AML-193 (cell line): ENCODE measurements around the gene RYR2.

ENCODE experiments used
- DNase-seq, 2 experiments: peaks; one replicate each; lab custom pipeline; 2025; lab: John Stamatoyannopoulos, UW

The RYR2 gene

DNA sequence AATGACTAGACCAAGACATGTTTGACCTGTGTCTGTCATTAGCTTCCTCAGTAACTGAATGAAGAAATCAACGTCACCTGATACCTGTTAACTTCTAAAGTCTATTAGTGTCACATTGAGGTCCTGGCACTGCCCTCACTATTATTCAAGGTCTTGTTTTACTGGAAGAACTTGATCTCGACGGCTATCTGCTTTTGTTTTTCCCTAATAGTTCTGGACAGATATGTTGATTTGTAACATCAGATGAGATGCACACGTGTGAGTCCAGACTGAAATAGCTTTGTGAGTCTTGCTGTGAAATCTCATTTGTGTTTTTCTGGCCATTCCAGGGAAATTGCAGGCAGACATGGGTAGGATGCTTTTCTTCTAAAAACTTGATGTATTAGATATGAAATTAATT is 159.2 kb downstream of the RYR2 start:
- no peak for DNase-seq

DNA sequence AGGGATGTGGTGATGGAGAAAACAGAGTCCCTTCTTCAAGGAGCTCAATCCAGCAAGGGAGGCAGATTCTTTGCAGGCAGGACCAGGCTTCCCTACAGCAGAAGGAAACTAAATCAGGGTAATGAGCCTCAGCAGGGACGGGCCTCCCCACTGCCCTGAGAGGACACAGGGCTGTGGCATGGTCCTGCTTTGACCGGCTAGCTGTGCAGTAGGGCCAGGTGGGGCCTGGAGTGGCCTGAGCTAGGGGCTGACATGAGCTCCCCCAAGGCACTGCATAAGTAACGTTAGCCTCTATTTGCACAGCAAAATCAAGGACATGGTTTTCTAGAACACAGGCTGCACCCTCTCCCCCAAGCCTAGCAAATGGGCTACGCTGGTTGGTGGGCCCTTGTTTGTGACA is 162.9 kb downstream of the RYR2 start:
- no peak for DNase-seq

DNA sequence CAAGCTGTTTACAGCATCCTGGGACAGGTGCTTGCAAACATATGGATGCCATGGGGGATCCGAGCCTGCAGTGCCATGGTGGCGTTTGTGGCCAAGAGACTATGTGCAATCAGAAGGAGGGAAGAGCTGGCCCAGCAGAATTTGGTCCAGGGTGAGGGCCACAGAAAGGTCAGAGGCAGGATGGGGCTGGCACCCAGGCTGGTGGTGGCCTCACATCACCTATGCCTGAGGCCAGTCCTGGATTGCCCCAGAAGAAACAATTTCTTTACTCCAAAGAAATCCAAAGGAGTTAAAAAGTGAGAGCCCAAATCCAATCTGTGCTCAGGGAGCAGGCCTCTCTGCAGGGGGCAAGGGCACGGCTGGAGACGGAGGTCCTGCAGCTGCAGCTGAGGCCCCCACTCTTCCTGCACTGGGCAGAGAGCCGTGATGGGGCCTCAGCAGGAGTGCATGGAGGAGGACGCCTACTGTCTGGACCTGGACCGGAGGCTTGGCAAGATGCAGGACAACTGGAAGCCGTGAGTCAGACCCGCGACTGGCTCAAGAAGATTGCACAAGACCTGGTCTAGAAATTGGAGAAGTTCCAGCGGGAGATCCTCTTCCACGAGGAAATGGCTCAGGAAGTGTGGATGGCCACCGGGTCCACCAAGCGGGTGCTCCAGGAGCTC is 163.5 kb downstream of the RYR2 start:
- DNase-seq: no peak

DNA sequence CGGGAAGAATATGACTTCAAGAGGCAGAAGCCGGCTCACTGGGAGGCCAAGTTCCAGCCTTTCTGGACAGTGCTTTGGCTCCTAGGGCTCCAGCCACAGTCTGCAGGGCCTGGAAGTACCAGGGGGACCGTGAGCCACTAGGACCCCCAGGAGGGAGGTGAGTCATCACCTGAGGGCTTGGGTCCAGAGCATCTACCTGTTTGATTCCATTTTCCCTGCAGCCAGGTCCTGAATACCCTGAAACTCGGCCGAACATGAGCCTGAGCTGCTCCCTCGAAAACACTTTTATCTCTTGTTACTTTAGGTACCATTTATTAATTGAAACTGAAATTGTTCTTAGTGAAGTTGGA is 164.1 kb downstream of the RYR2 start:
- DNase-seq: no peak

DNA sequence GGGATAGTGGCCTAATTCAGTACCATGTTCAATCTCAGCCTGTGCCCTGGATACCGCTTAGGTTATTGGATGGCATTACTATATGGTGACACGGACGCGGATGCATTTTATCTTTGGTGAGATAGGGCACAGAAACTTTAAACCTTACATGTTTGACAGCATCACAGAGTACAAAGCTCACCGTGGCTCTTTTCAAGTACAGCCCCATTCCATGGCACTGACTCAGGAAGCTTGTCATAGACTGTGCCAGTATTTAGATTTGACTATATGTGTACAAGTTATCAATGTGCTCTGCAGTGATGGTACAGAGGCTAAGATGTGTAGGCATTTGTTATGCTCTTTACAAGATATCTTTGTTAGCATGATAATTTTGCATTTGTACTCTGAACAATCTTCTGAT is 169.0 kb downstream of the RYR2 start:
- DNase-seq: no peak

DNA sequence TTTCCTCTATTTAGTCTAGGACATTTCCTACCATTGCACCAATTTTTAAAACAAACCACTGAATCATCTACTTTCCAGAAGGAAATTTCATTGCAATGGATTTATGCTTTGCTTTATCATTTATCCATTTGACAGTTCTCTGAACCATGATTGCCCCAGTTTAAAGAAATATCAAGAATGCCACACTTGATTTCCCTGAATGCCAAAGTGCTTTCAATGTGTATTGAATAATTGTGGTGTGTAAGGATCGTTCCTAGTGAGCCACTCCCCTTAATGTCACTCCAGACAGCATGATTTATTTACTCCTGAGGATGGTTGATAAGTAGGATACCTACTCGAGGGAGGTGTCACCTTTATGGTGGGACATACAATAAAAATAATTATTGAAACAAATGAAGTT is 169.6 kb downstream of the RYR2 start:
- DNase-seq: no peak

DNA sequence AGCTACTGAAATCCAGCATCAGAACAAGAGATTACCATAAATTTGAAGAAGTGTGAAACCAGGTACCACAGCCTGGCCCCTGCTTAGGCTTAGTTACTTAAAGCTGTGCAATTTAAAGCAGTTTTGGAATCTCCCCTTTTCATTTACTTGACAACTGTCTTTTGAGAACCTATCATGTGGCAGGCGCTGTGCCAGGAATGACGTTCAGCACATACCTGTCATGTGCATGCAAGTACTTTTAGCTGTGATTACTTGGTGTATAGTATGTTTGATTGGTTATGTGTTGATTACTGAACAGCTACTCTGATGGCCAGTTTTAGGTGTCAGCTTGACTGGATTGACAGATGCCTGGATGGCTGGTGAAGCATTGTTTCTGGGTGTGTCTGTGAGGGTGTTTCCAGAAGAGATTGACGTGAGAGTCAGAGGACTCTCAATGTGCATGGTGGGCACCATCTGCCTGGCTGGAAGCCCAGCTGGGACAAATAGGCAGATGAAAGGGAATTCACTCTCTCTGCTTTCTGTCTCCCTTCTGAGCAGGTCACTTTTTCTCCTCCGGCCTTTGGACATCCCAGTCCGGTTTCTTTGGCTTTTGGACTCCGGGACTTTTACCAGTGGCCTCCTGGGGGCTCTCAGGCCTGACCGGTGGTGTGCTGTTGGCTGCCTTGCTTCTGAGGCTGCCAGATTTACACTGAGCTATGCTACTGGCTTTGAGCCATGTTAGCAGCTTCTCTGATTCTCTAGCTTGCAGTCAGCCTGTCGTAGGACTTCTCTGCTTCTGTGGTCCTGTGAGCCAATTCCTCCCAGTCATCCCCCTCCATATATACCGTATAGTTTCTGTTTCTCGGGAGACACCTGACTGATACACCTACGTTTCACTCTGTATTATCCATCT is 178.0 kb downstream of the RYR2 start:
- DNase-seq: no peak

DNA sequence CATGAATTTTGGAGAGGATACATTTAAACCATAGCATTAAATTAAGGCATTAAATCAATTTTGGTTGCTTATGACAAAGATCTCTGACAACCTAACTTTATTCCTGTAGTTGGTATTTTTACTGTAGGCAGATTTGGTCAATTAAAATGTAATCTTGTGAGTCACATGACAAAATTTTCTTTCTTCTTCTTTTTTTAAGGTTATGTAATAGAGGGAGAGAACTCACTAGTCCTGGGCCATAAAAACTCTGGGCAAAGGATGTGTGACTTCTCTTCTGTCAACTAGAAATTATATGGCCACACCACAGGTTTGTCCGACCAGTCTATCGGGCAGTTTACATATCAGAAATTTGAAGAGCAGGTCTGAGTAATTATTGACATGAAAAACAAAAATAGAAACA is 181.4 kb downstream of the RYR2 start:
- DNase-seq: no peak

DNA sequence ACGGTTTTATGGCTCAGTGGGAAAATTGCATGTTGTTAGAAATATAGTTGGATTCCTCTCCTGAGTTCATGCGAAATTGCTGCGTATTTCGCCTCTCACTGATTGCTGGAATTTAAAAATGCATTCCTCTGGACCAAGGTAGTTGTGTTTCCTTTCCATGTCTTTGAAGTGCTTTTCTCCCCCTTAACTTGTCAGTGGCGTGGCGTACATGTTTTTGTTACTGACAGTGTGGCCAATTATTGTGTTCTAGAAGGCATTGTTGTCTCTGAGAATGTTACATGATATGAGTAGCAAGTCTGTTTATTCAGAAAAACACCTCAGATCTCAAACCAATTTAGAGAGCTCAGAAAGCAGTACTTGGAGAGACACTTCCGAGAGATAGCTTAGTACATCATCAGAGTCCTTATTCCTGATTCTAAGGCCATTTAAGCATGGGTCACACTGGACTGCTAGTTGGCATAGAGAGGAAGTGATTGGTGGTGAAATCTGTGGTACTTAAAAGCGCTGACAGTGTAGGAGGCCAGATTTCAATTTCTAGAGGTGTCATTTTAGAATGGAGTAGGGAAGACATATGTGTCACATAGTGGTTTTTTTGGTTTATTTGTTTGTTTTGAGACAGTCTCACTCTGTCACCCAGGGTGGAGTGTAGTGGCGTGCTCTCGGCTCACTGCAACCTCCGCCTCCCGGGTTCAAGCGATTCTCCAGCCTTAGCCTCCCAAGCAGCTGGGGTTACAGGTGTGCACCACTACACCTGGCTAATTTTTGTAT is 184.4 kb downstream of the RYR2 start:
- no peak for DNase-seq

DNA sequence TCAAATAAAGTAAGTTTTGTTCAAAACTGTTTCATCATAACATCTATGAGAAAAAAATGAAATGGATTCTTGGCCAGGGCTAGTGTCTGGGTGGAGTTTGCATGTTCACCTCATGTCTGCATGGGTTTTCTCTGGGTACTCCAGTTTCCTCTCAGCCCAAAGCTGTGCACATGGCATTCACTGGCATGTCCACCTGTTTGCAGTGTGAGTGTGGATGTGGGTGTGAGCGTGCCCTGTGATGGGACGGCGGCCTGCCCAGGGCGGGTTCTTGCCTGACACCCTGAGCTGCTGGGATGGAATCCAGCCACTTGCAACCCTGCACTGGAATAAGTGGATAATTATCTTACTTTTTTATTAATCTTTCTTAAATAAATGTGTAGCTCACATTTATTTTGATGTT is 185.5 kb downstream of the RYR2 start:
- no peak for DNase-seq

DNA sequence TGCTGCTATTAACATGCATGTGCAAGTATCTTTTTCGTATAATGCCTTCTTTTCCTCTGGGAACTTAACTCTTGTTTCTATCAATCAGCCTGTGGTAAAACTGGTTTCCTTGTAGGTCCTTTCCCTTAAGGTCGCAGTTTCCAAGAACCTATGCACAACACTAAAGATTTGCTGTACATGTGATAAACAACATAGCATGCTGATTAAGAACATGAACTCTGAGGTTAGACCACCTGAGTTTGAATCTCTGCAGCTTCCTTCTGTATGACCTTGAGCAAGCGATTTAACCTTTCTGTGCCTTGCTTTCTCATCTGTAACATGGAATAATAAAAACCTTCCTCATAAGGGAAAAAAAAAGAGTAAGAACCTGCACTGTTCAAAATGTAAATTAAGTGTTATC is 186.4 kb downstream of the RYR2 start:
- no peak for DNase-seq

DNA sequence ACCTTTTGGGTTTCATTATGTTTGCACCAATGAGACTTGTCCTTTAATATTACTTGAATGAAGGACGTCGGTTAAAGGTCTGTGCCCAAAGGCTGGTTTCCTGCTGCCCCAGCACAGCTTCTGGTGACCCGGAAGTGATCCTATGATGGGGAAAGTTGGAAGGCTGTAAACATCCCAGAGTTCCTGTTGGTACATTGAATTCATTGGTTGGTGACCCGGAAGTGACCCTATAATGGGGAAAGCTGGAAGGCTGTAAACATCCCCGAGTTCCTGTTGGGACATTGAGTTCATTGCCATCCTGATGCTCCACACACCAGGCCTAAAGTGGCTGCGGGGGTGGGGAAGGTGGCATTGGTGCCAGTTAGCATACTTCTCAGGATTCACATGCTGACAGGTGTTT is 187.3 kb downstream of the RYR2 start:
- DNase-seq: no peak

DNA sequence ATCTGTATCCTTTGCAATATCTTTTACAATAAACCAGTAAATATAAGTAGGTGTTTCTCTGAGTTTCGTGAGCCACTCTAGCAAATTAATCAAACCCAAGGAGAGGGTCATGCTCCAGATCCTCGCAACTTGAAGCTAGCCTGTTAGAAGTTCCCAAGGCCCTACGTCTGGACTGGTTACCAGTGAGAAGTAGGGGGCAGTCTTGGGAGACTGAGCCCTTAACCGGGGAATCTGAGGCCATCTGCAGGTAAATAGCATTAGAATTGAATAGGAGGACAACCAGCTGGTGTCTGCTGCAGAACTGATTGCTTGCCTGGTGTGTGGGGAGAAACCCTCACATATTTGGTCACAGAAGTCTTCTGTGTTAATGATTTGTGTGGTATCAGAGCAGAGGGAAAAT is 190.5 kb downstream of the RYR2 start:
- no peak for DNase-seq

DNA sequence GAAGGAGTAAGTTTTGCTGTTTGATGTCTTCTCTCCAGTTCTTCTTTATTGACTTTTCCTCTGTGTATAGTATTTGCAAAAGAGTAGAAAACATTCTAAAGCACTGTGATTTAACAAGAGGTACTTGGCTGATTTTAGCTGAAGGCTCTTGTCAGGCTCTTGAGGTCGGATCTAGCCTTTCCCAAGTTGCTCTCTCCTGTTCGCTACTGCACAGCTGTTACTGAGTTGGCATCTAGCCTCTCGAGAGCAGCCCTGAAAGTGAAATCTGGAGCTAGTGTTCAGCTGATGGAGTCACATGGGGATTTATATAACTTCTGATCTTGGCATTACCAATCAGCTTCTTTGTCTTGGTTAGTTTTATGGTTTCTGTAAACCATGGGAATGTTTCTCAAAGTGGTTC is 193.1 kb downstream of the RYR2 start:
- no peak for DNase-seq

DNA sequence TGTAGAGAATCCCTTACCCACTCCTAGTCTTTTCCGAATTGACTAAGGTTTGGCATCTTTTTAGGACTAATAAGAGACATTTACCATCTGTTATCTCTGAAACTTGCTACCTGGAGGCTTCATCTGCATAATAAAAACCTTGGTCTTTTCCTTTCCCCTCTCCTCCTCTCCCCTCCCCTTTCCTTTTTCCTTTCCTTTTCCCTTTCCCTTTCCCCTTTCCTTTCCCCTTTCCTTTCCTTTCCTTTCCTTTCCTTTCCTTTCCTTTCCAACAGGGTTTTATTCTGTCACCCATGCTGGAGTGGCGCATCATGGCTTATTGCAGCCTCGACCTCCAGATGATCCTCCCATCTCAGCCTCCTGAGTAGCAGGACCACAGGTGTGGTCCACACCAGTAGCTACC is 195.7 kb downstream of the RYR2 start:
- DNase-seq: no peak

DNA sequence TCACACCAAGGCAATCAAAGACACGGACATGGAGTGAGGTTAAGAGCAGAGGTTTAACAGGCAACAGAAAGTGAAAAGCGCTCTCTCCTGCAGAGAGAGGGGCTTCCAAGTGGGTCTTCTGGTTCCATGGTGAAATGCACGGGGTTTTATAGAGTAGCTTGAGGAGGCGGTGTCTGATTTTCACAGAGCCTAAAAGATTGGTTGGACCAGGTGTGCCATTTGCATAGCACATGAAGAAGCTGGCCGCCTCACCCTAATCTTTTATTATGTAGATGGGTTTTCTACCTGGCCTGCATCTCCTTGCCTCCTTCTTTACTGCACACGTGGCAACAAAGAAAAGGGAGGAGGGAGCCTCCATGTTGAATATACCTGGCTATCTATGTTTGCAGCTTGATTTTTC is 197.3 kb downstream of the RYR2 start:
- DNase-seq: no peak

DNA sequence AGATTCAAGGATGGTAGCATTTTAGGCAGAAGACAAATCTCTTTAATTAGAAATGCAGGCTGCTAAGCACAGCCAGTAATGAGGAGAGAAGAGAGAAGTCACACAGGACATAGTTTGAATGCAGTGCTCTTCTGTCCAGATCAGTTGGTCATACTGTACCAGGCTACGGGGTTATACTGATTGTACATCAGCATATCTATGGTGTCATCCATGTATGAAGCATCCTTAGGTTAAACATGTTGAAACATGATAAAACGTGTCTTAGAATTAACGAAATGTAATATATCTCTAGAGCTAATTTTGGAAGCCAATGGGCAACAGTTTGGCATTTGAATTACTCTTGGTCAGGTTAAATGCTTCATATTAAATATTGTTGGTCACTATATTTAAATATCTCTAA is 199.1 kb downstream of the RYR2 start:
- no peak for DNase-seq

DNA sequence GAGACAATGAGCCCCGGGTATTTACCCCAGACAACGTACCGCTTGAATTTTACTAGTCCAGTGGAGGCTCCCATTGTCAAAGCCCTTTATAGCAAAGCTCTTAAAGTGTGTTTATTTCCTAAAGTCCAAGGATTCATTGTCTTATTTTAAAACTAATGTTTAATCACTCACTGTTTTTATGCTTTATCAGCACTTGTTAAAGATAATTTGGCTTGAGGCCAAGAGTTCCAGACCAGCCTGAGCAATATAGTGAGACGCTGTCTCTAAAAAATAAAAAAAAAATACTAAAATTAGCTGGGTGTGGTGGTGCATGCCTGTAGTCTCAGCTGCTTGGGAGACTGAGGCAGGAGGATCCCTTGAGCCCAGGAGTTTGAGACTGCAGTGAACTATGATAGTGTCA is 202.8 kb downstream of the RYR2 start:
- no peak for DNase-seq

DNA sequence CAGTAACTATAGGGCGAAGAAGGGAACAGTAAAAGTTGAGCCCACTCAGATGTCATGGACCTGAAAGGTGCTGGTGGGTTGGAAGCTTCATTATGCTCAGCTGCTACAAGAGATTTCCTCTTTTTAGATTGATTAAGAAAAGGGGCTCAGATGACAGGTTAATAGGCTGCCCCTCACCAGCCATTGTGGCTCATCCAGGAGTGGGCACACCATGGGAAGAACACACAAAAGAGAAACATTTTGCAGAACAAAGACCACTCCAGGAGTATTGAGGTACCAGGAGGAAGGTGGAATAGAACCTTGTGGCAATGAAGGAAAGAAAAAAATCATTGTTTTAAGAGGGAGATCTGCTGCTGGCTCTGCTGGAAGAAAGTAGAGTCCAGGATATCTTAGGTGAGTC is 205.5 kb downstream of the RYR2 start:
- no peak for DNase-seq

DNA sequence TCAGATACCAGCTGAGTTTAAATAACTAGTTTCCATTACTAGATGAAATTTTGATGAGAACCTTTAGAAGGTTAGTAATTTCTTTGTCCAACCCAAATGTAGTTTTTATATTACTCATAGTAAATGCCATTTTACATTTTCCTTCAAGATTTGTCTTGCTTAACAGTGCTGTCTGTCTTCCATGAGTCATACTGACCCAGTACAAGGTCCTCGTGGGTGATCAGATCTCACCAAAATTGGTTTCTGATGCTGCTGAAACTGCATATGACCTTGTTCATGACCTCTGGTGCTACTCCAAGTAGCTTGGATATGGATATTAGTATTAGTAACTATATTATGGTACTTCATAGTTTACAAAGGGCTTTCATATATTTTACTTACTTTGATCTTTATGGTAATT is 207.1 kb downstream of the RYR2 start:
- DNase-seq: no peak

DNA sequence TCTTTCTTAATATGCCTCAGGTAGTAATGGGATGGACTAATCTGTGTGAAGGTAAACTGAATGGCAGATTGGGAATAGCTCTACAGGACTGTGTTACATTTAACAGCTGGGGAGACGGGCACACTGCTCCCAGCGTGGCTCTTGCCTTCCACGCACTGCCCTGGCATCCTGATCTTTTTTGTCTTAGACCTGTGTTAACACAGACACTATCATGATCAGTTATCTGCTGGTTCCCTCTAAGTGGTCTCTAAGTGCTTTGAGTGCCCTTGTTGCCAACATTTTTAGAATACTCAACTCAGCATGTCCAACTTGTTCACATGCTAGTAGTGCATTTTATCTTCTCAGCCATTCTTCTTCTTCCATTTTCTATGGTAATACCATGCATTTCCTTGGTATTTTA is 208.1 kb downstream of the RYR2 start:
- DNase-seq: no peak

DNA sequence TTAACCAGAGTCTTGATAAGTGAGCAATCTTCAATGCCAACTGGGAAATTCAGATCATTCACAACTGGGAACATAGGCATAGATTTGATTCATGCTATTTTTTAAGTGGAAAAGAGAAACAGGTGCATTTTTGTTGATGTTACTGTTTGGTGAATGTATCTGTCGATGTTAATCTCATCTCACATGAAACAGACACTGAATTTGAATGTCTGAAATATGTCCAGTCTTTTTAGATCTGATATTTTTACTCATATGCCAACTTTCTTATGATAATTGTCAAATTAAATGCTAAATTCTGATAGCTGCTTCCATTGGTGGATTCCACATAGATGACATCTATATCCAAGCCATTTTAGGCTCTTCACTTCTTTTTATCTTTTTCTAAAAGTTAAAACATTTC is 213.1 kb downstream of the RYR2 start:
- no peak for DNase-seq

DNA sequence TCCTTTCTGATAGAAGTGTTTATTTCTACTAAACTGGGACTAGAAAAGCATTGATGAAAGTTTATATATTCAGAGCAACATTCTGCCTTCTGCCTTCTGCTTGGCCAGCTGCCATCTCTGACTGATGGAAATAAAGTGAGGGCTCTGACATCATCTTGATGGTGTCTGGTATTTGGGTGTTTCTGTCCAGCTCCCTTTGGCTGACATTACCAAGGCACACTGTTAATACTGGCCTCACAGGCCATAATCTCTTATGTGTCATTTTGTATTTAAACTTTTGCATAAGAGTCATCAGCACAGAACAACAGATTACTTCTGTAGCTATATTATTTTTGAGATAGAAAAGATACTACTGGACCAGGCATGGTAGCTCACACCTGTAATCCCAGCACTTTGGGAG is 216.9 kb downstream of the RYR2 start:
- no peak for DNase-seq
